ENCODE measurements around the gene SYT12. TPM values are rescaled to one million over a fixed set of nuclear protein-coding genes. Genes with fewer than 3 reads are reported as not detected.

The SYT12 gene
- total and polyA plus RNA-seq, 2 of the 13 experiments (the other 11 are each of a cell fraction or from before 2014, with no cell fraction given): 0.01 to 0.02 TPM

GRCh38 chr11:67053896-67054329, 31.0 kb downstream of the SYT12 start (continued):
- 0 out of 2 replicates have a peak, but pooled peaks have one; percentile 24 for TF ChIP-seq HIC2 (CRISPR knock-in tag; IDR thresholded peaks at IDR 0.05; ENCODE audit: low read depth)
- TF ChIP-seq ZNF646 (CRISPR knock-in tag; IDR thresholded peaks at IDR 0.05): no peak
- no peak for TF ChIP-seq NBN (conservative IDR thresholded peaks at IDR 0.05)
- TF ChIP-seq ZNF354B (CRISPR knock-in tag; IDR thresholded peaks at IDR 0.05): no peak
- TF ChIP-seq ZFP90 (CRISPR knock-in tag; IDR thresholded peaks at IDR 0.05; ENCODE audit: borderline replicate concordance): no peak
- peak; percentile 48 for TF ChIP-seq XRCC5 (optimal IDR thresholded peaks at IDR 0.05; ENCODE audit: low read length)

All from HepG2 (cell line).